ENCODE results near the gene LRCOL1. TPM values are rescaled to one million over a fixed set of nuclear protein-coding genes. Genes with fewer than 3 reads are reported as not detected.

The LRCOL1 gene
- total RNA-seq, 1 donor from 2014 or later, result not detected

DNA sequence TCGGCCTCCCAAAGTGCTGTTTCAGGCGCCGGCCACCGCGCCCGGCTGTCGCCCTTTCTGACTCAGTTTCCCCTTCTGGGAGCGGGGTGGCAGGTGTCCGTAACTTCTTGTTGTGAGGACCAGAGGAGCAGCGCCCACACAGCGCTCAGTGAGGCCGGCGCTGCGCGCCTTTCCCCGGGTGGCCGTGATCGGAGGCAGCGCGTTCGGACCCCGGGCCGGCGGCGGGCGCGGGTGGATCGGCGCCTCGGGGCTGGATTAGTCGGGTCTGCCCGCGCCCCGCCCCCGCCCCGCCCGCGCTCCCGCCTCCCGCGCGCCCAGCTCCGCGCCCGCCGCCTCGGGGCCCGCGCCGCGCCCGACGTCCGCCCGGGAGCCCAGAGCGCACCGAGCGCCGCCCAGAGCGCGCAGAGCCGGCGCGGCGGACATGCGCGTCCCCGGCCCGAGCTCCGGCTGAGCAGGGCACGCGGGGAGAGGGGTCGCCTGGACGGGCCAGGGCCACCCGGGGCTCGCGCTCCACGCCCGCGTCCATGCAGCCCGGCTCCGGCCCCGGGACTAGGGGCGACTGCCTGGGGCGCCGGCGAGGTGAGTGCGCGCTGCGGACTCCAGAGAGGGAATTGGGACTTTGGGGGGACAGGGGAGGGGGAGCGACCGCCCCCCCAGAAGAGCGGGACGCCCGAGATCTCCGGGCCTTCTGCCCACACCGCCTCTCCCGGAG is 50.6 kb downstream of the LRCOL1 start:
- H3K27ac Mint-ChIP-seq (ENCODE audit: unreplicated experiment), result no peak overlapping the region
- no peaks in the 10 kb centered on the region for H3K9me3 Mint-ChIP-seq (ENCODE audit: low read depth)
- no peaks in the 10 kb centered on the region for H3K27me3 Mint-ChIP-seq (ENCODE audit: low read depth)
- peak overlapping the region; percentile 61 for H3K4me3 Mint-ChIP-seq (ENCODE audit: unreplicated experiment)
- peaks cover 6% of the 10 kb centered on the region for H3K4me1 Mint-ChIP-seq (ENCODE audit: low read depth)
- H3K36me3 Mint-ChIP-seq (ENCODE audit: low read depth), result no peaks in the 10 kb centered on the region
- no peak for DNase-seq (ENCODE audit: low spot score)
- TF ChIP-seq, protein P1, sequence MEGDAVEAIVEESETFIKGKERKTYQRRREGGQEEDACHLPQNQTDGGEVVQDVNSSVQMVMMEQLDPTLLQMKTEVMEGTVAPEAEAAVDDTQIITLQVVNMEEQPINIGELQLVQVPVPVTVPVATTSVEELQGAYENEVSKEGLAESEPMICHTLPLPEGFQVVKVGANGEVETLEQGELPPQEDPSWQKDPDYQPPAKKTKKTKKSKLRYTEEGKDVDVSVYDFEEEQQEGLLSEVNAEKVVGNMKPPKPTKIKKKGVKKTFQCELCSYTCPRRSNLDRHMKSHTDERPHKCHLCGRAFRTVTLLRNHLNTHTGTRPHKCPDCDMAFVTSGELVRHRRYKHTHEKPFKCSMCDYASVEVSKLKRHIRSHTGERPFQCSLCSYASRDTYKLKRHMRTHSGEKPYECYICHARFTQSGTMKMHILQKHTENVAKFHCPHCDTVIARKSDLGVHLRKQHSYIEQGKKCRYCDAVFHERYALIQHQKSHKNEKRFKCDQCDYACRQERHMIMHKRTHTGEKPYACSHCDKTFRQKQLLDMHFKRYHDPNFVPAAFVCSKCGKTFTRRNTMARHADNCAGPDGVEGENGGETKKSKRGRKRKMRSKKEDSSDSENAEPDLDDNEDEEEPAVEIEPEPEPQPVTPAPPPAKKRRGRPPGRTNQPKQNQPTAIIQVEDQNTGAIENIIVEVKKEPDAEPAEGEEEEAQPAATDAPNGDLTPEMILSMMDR (IDR thresholded peaks at IDR 0.05), result no peak

DNA sequence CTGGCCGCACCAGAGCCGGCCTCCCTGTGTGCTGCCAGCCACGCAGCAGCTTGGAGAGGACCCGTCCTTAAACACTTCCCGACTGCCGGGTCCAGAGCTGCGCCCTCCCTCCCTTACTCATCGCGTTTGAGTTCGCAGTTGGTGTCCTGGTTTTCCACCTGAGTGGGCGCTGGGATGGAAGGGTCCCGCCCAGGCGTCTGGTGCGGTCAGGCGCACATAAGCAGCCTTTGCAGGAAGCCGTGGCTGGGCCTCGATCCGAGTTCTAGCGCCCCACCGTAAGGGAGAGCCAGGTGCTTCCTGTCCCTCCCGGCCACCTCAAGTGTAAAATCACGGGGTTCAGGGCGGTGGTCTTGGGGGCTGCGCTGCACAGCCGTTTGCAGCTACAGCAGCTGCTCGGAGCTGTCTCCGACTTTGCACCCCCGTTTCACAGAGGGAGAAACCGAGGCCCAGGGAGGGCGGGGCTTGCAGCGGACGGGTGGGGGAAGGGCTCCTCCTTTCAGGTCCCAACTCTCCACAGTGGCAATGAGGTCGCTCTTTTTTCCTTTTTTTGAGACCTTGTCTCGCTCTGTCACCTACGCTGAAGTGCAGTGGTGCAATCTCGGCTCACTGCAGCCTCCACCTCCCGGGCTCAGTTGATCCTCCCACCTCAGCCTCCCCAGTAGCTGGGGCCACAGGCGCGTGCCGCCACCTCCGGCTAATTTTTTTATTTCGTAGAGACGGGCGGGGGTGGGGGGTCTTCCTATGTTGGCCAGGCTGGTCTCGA is 51.3 kb downstream of the LRCOL1 start:
- DNase-seq (ENCODE audit: low spot score), result no peak
- no peaks in the 10 kb centered on the region for H3K27me3 Mint-ChIP-seq (ENCODE audit: low read depth)
- H3K9me3 Mint-ChIP-seq (ENCODE audit: low read depth), result no peaks in the 10 kb centered on the region
- H3K4me3 Mint-ChIP-seq (ENCODE audit: unreplicated experiment), result peak overlapping the region; percentile 61
- H3K4me1 Mint-ChIP-seq (ENCODE audit: low read depth), result peaks cover 6% of the 10 kb centered on the region
- H3K27ac Mint-ChIP-seq (ENCODE audit: unreplicated experiment), result no peak overlapping the region
- no peaks in the 10 kb centered on the region for H3K36me3 Mint-ChIP-seq (ENCODE audit: low read depth)
- TF ChIP-seq, protein P1 (IDR thresholded peaks at IDR 0.05), result no peak

DNA sequence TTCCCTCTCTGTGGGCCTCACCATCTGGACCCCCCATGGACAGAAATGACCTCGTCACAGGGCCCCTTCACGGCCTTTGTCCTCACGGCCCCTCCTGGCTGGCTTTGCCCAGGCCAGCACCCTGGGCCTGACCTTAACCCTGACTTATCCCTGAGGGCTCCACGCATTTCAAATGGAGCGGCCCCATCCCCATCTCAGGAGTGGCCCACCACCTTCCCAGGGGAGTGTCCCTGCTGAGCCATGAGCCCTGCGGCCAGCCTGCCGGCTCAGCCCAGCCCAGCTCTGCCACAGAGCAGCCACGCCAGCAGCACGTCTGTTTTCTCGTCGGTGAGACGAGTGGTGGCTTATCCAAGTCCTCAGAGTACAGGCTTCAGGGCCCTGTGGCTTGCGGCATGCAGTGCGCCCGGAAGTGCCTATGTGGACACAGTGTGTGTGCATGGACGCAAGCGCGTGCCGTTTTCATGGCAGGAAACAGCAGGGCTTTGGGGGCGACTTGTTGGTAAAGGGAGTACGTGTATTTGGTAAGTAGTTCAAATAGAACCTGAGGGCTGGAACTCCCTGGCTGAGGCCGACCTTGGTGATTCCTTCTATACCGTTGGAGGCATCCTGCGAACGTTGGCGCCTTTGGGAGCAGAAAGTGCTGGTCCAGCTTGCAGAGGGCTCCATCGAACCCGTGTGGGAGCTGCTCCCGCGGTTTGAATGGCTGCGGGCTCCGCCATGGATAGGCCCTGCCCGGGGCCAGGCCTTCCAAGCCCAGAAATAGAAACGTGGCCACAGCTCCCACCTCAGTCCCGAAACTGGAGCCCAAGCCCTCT is 52.1 kb downstream of the LRCOL1 start:
- Mint-ChIP-seq H3K4me3 (ENCODE audit: unreplicated experiment) (no peak overlapping the region), H3K4me1 (ENCODE audit: low read depth) (peaks cover 6% of the 10 kb centered on the region), H3K27ac (ENCODE audit: unreplicated experiment) (no peak overlapping the region), H3K36me3 (ENCODE audit: low read depth) (no peaks in the 10 kb centered on the region), H3K27me3 (ENCODE audit: low read depth) (no peaks in the 10 kb centered on the region), H3K9me3 (ENCODE audit: low read depth) (no peaks in the 10 kb centered on the region)
- TF ChIP-seq, protein P1 (IDR thresholded peaks at IDR 0.05), result no peak
- no peak for DNase-seq (ENCODE audit: low spot score)

DNA sequence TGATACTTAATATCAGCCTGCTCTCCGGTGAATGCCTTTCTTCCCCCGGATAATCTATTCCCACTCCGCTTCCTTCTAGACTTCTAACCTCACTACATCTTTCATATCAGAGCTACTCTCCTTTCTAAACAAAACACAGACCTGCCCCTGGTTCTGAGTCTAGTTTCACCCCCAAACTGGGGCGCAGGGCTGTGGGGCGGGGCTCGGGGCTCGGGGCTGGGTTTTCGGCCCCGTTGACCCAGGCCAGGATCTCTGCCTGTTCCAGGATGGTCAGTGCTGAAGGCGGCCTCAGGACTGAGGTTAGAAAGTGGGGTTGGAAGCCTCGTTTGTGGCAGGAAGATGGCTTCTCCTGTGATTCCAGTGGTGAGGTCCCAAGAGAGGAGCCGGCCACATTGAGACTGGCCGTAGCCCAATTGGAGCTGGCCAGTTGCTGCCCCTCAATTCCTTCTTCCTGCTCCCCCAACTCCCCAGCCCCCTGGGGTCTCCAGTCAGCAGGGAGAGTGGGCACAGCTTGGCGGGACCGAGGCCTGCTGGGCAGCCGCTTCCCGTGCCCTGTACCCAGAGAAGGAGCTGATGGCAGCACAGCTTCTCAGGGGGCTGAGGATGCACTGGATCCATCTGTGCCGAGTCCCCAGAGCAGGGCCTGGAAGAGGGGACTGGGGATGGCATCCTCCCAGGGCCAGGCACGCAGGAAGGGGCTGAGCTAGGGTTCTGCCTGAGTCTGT is 52.9 kb downstream of the LRCOL1 start:
- DNase-seq (ENCODE audit: low spot score), result no peak
- H3K4me3 Mint-ChIP-seq (ENCODE audit: unreplicated experiment), result no peak overlapping the region
- no peaks in the 10 kb centered on the region for H3K36me3 Mint-ChIP-seq (ENCODE audit: low read depth)
- H3K27me3 Mint-ChIP-seq (ENCODE audit: low read depth), result no peaks in the 10 kb centered on the region
- TF ChIP-seq, protein P1 (IDR thresholded peaks at IDR 0.05), result no peak
- peaks cover 6% of the 10 kb centered on the region for H3K4me1 Mint-ChIP-seq (ENCODE audit: low read depth)
- H3K27ac Mint-ChIP-seq (ENCODE audit: unreplicated experiment), result no peak overlapping the region
- H3K9me3 Mint-ChIP-seq (ENCODE audit: low read depth), result no peaks in the 10 kb centered on the region
